Small intestine (tissue), 7 donors: ENCODE results near the gene PDE8B. TPM values are rescaled to one million over a fixed set of nuclear protein-coding genes. Genes with fewer than 3 reads are reported as not detected.
A peak's percentile ranks its signal among the peaks of the same experiment; 100 is the strongest.

ENCODE experiments used
- DNase-seq, 2 donors: peaks; one replicate each; pipeline versions ENCODE4 v3.0.0 to v3.0.0-alpha.2; 2013
- FAIRE-seq: peaks from 2 replicates; lab custom pipeline; 2012; peaks lifted over from hg19 to GRCh38; lab: Jason Lieb, UNC
- H3K27ac ChIP-seq, 3 donors: one replicate each; pipeline ENCODE4 v1.5.1; 2013; ENCODE audit warnings: low read length in 2 of 3, mild to moderate bottlenecking in 2 of 3, control low read depth in 1 of 3, inconsistent platforms in 1 of 3, low read depth in 1 of 3, moderate library complexity in 1 of 3
- H3K27me3 ChIP-seq, 3 donors: one replicate each; pipeline ENCODE4 v1.6.1; 2013; ENCODE audit warnings: low read length in 3 of 3, inconsistent platforms in 1 of 3; ENCODE audit not compliant: control insufficient read depth in 3 of 3, insufficient read depth in 3 of 3
- H3K36me3 ChIP-seq, 3 donors: one replicate each; pipeline ENCODE4 v1.6.1; 2013; ENCODE audit warnings: low read length in 3 of 3, inconsistent platforms in 1 of 3, low read depth in 1 of 3, mild to moderate bottlenecking in 1 of 3, moderate library complexity in 1 of 3; ENCODE audit not compliant: control insufficient read depth in 3 of 3, insufficient read depth in 2 of 3
- H3K4me1 ChIP-seq, 3 donors: one replicate each; pipeline ENCODE4 v1.6.1; 2013; ENCODE audit warnings: low read length in 2 of 3, inconsistent platforms in 1 of 3, low read depth in 1 of 3, mild to moderate bottlenecking in 1 of 3, moderate library complexity in 1 of 3; ENCODE audit not compliant: control insufficient read depth in 3 of 3, insufficient read depth in 2 of 3
- H3K4me3 ChIP-seq, 3 donors: one replicate each; pipeline ENCODE4 v1.5.1; 2013; ENCODE audit warnings: low read length in 3 of 3, control low read depth in 1 of 3, inconsistent platforms in 1 of 3, low read depth in 1 of 3, mild to moderate bottlenecking in 1 of 3, moderate library complexity in 1 of 3
- H3K9me3 ChIP-seq, 2 donors: one replicate each; pipeline ENCODE4 v1.6.1; 2013; ENCODE audit warnings: low read depth in 1 of 2, low read length in 1 of 2; ENCODE audit not compliant: control insufficient read depth in 2 of 2, insufficient read depth in 1 of 2
- WGBS, 3 donors: extraction: QIAGEN DNeasy Blood & Tissue Kit; methylation state at CpG; one replicate each; pipeline ENCODE4 v1.1.7; 2013; 5-methylcytosine and 5-hydroxymethylcytosine counted together
- polyA plus RNA-seq, 4 donors: library from polyadenylated mRNA; stranded (reverse) in 3 of 4; unstranded in 1 of 4; fragments of 200-250 nt in 3 of 4; fragments of 120-200 nt in 1 of 4; gene quantifications; one replicate each; pipeline versions ENCODE4 v1.2.1 to v1.2.3, GENCODE V29; 2013
- donor health status: healthy with polysubstance abuse.
- donor health status: control.
- donor health status: control.
- donor health status: Bipolar disorder and iron deficiency.
- donor health status: healthy.

The PDE8B gene
- polyA plus RNA-seq, 4 donors, result 0.22 to 1.5 (median 0.99) TPM

DNA sequence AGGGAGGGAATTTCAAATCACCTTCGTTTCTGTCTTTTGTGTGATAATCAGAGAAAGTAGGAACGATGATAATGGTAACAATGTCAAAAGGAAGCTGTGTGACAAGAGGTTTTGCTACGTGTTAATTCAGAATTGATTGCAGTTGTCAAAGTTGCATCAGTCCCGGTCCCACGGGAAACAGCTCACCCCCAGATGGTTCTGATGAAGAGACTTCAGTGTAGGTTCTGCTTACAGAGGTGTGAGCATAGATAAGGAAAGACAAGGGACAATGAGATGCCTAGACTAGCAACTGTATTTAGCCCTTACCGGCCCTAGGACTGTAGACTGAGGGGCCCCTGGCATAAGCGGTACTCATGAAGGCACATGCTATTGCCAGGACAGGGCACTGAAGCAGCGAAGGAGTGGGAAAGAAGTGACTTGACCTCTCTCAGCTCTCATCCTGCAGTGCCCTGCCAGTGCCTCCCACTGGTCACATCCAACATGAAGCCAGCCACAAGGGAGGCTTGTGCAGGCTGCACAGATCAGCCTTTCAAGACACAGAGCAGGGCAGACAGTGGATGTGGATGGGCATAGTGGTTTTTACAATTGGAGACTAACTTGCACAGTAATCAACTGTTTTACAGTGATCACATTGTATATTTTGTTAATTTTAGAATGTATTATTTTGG, 21.1 kb downstream of the PDE8B start:
- FAIRE-seq, result no peak

GRCh38 chr5:77232574-77233358, 22.3 kb downstream of the PDE8B start:
- Histone ChIP-seq H3K36me3 (no peaks in the 10 kb centered on the region), H3K4me1 (no peaks in the 10 kb centered on the region), H3K9me3 (peaks cover 0 to 3% of the 10 kb centered on the region in 2 donors), H3K4me3 (no peak overlapping the region), H3K27ac (no peak overlapping the region), H3K27me3 (peaks cover 0 to 11% (median 2%) of the 10 kb centered on the region in 3 donors)
- 76 to 78% (median 78%) methylated on average over 6 of the region's 6 CpGs for WGBS, 3 donors
- FAIRE-seq, result no peak
- no peak for DNase-seq

More for the DNA sequence above, 21.1 kb downstream of the PDE8B start:
- no peak overlapping the region for H3K27ac ChIP-seq
- peaks cover 0 to 3% of the 10 kb centered on the region in 2 donors for H3K9me3 ChIP-seq
- no peak overlapping the region for H3K4me3 ChIP-seq
- no peaks in the 10 kb centered on the region for H3K4me1 ChIP-seq
- no peak for DNase-seq
- H3K27me3 ChIP-seq, result peaks cover 0 to 11% (median 2%) of the 10 kb centered on the region in 3 donors
- H3K36me3 ChIP-seq, result no peaks in the 10 kb centered on the region
- 58 to 68% (median 67%) methylated on average over 8 of the region's 8 CpGs for WGBS, 3 donors

GRCh38 chr5:77235846-77236721, 25.6 kb downstream of the PDE8B start:
- H3K36me3 ChIP-seq, result no peaks in the 10 kb centered on the region
- no peak overlapping the region for H3K4me3 ChIP-seq
- DNase-seq, result no peak
- FAIRE-seq, result no peak
- H3K27me3 ChIP-seq, result peaks cover 0 to 3% (median 0%) of the 10 kb centered on the region in 3 donors
- no peaks in the 10 kb centered on the region for H3K9me3 ChIP-seq
- H3K4me1 ChIP-seq, result no peaks in the 10 kb centered on the region
- WGBS, 3 donors, result 57 to 68% (median 61%) methylated on average over 3 of the region's 3 CpGs
- H3K27ac ChIP-seq, result no peak overlapping the region

GRCh38 chr5:77239126-77239741, 28.8 kb downstream of the PDE8B start:
- DNase-seq (peak in 1 of 2 donors; percentile 10), FAIRE-seq (no peak)
- H3K4me3 ChIP-seq, result no peak overlapping the region
- no peaks in the 10 kb centered on the region for H3K36me3 ChIP-seq
- no peaks in the 10 kb centered on the region for H3K4me1 ChIP-seq
- H3K27me3 ChIP-seq, result peaks cover 0 to 3% (median 0%) of the 10 kb centered on the region in 3 donors
- WGBS, 3 donors, result 45 to 58% (median 46%) methylated on average over 3 of the region's 3 CpGs
- no peak overlapping the region for H3K27ac ChIP-seq
- no peaks in the 10 kb centered on the region for H3K9me3 ChIP-seq

GRCh38 chr5:77241444-77241843, 31.0 kb downstream of the PDE8B start:
- DNase-seq (peak in 1 of 2 donors; percentile 22), FAIRE-seq (no peak)
- Histone ChIP-seq H3K4me1 (no peaks in the 10 kb centered on the region), H3K27me3 (no peaks in the 10 kb centered on the region), H3K27ac (no peak overlapping the region), H3K36me3 (no peaks in the 10 kb centered on the region), H3K9me3 (no peaks in the 10 kb centered on the region), H3K4me3 (no peak overlapping the region)
- WGBS, 3 donors, result 27 to 57% (median 32%) methylated on average over 1 of the region's 1 CpG

GRCh38 chr5:77249475-77249874, 39.0 kb downstream of the PDE8B start:
- Histone ChIP-seq H3K4me1 (no peaks in the 10 kb centered on the region), H3K9me3 (no peaks in the 10 kb centered on the region), H3K27me3 (no peaks in the 10 kb centered on the region), H3K4me3 (no peak overlapping the region), H3K36me3 (no peaks in the 10 kb centered on the region), H3K27ac (no peak overlapping the region)
- no peak for FAIRE-seq
- 78 to 89% (median 82%) methylated on average over 2 of the region's 2 CpGs for WGBS, 3 donors
- DNase-seq, result no peak

GRCh38 chr5:77250021-77250420, 39.5 kb downstream of the PDE8B start:
- Histone ChIP-seq H3K4me3 (no peak overlapping the region), H3K36me3 (no peaks in the 10 kb centered on the region), H3K4me1 (no peaks in the 10 kb centered on the region), H3K27ac (no peak overlapping the region), H3K27me3 (no peaks in the 10 kb centered on the region), H3K9me3 (no peaks in the 10 kb centered on the region)
- WGBS, 3 donors, result 88 to 90% (median 90%) methylated on average over 4 of the region's 4 CpGs
- FAIRE-seq (no peak), DNase-seq (no peak)

GRCh38 chr5:77251921-77252320, 41.4 kb downstream of the PDE8B start:
- FAIRE-seq (no peak), DNase-seq (no peak)
- WGBS, 3 donors, result 75 to 82% (median 80%) methylated on average over 3 of the region's 3 CpGs
- Histone ChIP-seq H3K27ac (no peak overlapping the region), H3K27me3 (peaks cover 0 to 2% (median 0%) of the 10 kb centered on the region in 3 donors), H3K36me3 (no peaks in the 10 kb centered on the region), H3K4me3 (no peak overlapping the region), H3K4me1 (no peaks in the 10 kb centered on the region), H3K9me3 (no peaks in the 10 kb centered on the region)
